RWPE2 (cell line): ENCODE measurements around the gene ME1.
A peak's percentile ranks its signal among the peaks of the same experiment; 100 is the strongest.

Experiments
- ATAC-seq: fragments of 200-7000 bp; cut with Tn5 transposase; 3 replicates; pipeline ENCODE4 v1.9.1; 2021; ENCODE audit warnings: low read depth
- DNase-seq: peaks from one replicate; pipeline ENCODE4 v3.0.0-alpha.2; 2020; ENCODE audit warnings: low spot score
- H3K27ac ChIP-seq: fragments of 450-650 bp; 2 replicates; pipeline ENCODE4 v1.5.1; 2017; ENCODE audit warnings: mild to moderate bottlenecking; ENCODE audit not compliant: poor library complexity, severe bottlenecking
- H3K27me3 ChIP-seq: fragments of 250-450 bp; sonication (Bioruptor Pico); 2 replicates; pipeline ENCODE4 v1.5.1; 2021; ENCODE audit warnings: mild to moderate bottlenecking, moderate library complexity; ENCODE audit not compliant: insufficient read depth, poor library complexity, severe bottlenecking
- H3K36me3 ChIP-seq: fragments of 250-450 bp; sonication (Bioruptor Pico); 2 replicates; pipeline ENCODE4 v1.5.1; 2020; ENCODE audit warnings: low read depth, mild to moderate bottlenecking, moderate library complexity
- H3K4me1 ChIP-seq: fragments of 250-450 bp; sonication (Bioruptor Pico); 2 replicates; pipeline ENCODE4 v1.5.1; 2021; ENCODE audit warnings: mild to moderate bottlenecking, moderate library complexity; ENCODE audit not compliant: insufficient read depth, poor library complexity, severe bottlenecking
- H3K4me3 ChIP-seq: fragments of 250-450 bp; sonication (Bioruptor Pico); 2 replicates; pipeline ENCODE4 v1.5.1; 2021; ENCODE audit warnings: mild to moderate bottlenecking, moderate library complexity; ENCODE audit not compliant: severe bottlenecking
- H3K9me3 ChIP-seq: fragments of 250-450 bp; sonication (Bioruptor Pico); 2 replicates; pipeline ENCODE4 v1.5.1; 2021; ENCODE audit warnings: mild to moderate bottlenecking, moderate library complexity; ENCODE audit not compliant: severe bottlenecking
- CTCF ChIP-seq: fragments of 450-650 bp; IDR thresholded peaks from one replicate; pipeline ENCODE4 v1.5.1; 2017; ENCODE audit warnings: mild to moderate bottlenecking, moderate library complexity; ENCODE audit not compliant: poor library complexity, severe bottlenecking

ME1 gene

DNA sequence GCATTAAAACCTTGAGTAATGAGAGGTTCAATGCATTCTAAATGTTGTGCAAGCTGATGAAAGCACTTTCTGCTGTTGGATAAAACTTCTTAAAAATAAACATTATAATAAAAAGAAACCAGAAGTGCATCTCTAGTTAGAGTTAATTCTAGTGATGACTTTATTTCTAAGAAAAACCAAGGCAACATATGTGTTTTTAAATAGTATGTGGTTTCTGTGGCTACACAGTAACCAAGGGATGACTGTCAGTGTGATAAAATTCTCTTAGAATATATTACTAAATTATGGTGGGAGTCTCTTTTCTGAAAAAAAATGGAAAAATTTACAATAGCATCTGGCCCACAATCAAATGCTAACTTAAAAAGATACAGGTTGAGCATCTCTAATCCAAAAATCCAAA is 117.0 kb downstream of the ME1 start:
- Histone ChIP-seq H3K36me3 (no peaks in the 10 kb centered on the region), H3K27me3 (no peaks in the 10 kb centered on the region), H3K9me3 (no peaks in the 10 kb centered on the region), H3K4me3 (no peak overlapping the region), H3K27ac (no peak overlapping the region), H3K4me1 (peaks cover 8% of the 10 kb centered on the region)
- DNase-seq, result no peak
- TF ChIP-seq CTCF, result no peak
- no peak for ATAC-seq

DNA sequence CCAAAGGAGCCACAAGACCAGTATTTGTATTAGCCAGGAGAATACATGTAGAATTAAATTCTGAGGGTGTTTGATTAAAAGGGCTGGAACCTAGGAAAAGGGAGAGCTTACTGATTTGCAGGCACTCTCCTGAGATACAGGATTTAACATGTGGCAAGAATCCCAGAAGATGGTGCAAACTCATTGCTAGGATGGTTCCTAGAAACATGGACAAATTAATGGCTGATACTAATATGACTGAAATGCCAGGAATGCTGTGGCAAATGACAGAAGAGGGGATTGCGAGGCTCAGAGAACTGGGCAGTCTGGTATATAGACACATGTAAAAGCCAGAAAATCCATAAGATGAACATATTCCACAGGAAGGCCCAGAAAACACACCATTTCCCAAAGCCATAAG is 119.6 kb downstream of the ME1 start:
- no peak for DNase-seq
- Histone ChIP-seq H3K4me3 (no peak overlapping the region), H3K27ac (no peak overlapping the region), H3K27me3 (no peaks in the 10 kb centered on the region), H3K36me3 (no peaks in the 10 kb centered on the region), H3K4me1 (peaks cover 9% of the 10 kb centered on the region), H3K9me3 (no peaks in the 10 kb centered on the region)
- ATAC-seq, result no peak
- no peak for TF ChIP-seq CTCF

GRCh38 chr6:83310046-83310445 is 120.8 kb downstream of the ME1 start:
- H3K27ac ChIP-seq, result no peak overlapping the region
- no peak for TF ChIP-seq CTCF
- H3K9me3 ChIP-seq, result no peaks in the 10 kb centered on the region
- H3K4me3 ChIP-seq, result no peak overlapping the region
- no peaks in the 10 kb centered on the region for H3K27me3 ChIP-seq
- H3K36me3 ChIP-seq, result no peaks in the 10 kb centered on the region
- no peak for DNase-seq
- H3K4me1 ChIP-seq, result peaks cover 9% of the 10 kb centered on the region
- no peak for ATAC-seq

GRCh38 chr6:83309344-83309743 is 121.5 kb downstream of the ME1 start:
- H3K27ac ChIP-seq, result peak overlapping the region; percentile 31
- no peaks in the 10 kb centered on the region for H3K36me3 ChIP-seq
- DNase-seq (no peak), ATAC-seq (peak; percentile 85)
- no peaks in the 10 kb centered on the region for H3K9me3 ChIP-seq
- H3K4me1 ChIP-seq, result peaks cover 9% of the 10 kb centered on the region
- TF ChIP-seq CTCF, result no peak
- no peaks in the 10 kb centered on the region for H3K27me3 ChIP-seq
- no peak overlapping the region for H3K4me3 ChIP-seq

DNA sequence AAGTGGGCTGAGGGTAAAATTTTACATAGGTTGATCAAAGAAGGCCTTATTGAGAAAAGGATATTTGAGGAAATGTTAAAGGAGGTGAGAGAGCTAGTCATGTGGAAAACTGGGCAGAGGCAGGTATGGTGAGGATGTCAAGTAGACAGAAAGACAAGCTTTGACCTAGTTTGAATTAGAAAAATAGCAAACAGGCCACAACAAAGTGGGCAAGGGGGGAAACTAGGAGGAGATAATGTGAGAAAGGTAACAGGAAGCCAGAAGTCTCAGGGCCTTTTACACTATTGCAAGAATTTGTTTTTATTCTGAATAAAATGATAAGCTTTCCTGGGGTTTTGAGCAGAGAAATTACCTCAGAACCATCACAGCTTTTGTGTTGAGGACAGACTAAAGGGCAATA is 122.0 kb downstream of the ME1 start:
- DNase-seq (no peak), ATAC-seq (no peak)
- Histone ChIP-seq H3K9me3 (no peaks in the 10 kb centered on the region), H3K4me3 (no peak overlapping the region), H3K27ac (peak overlapping the region; percentile 31), H3K36me3 (no peaks in the 10 kb centered on the region), H3K4me1 (peaks cover 9% of the 10 kb centered on the region), H3K27me3 (no peaks in the 10 kb centered on the region)
- TF ChIP-seq CTCF, result no peak
